GM18502 (cell line): Measurements from ENCODE around the gene PRICKLE2.

Source experiments
- ATAC-seq: cut with Tn5 transposase; IDR thresholded peaks from one replicate; pipeline ENCODE4 v1.9.1; 2021; ENCODE audit warnings: mild to moderate bottlenecking; ENCODE audit not compliant: unreplicated experiment, poor library complexity

Gene PRICKLE2

DNA sequence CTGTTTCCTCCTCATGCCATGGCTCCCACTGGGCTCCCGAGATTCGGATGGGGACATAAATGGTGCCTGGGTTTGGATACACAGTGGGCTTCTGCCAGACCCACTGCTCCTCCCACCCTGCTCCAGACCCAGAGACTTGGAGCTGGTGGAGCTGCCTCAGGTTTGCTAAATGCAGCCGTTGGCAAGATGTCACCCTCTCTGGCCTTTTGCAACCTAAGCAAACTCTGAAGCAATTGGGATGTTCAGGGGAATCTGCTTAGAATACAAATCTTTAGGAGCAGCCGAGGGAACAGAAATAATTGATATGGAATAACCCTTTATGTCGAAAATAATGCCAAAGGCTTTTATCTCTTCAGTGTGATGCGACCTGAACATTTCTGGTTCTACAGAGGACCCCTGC, 33.4 kb downstream of the PRICKLE2 start:
- no peak for ATAC-seq

- no peak for ATAC-seq
Measured at GRCh38 chr3:64190517-64191515, 34.5 kb downstream of the PRICKLE2 start.

GRCh38 chr3:64188810-64189560, 36.3 kb downstream of the PRICKLE2 start:
- ATAC-seq, result no peak

- no peak for ATAC-seq
Measured at GRCh38 chr3:64187065-64187959, 38.0 kb downstream of the PRICKLE2 start.

- no peak for ATAC-seq
Measured at GRCh38 chr3:64186667-64187064, 38.6 kb downstream of the PRICKLE2 start.

DNA sequence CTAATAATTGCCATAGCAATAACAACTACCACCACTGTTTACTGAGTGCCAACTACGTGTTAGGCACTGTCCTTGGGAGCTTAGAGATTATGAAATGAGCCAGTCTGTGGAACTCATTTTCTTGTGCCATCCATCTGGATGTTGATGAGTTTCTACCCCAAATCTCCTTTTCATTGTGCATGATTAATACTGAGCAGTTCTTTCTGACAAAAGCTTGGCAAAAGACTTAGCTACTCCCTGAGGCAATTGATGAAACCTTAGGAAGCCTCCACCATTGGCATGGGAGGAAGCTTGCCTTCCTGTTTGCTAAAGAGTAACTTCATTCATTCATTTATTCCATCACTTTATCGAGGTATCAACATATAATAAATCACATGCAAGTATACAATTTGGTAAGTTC, 39.8 kb downstream of the PRICKLE2 start:
- no peak for ATAC-seq

- ATAC-seq, result no peak
Measured at GRCh38 chr3:64184621-64185020, 40.6 kb downstream of the PRICKLE2 start.

GRCh38 chr3:64179860-64180259, 45.4 kb downstream of the PRICKLE2 start:
- no peak for ATAC-seq

GRCh38 chr3:64179249-64179648, 46.0 kb downstream of the PRICKLE2 start:
- ATAC-seq, result no peak

DNA sequence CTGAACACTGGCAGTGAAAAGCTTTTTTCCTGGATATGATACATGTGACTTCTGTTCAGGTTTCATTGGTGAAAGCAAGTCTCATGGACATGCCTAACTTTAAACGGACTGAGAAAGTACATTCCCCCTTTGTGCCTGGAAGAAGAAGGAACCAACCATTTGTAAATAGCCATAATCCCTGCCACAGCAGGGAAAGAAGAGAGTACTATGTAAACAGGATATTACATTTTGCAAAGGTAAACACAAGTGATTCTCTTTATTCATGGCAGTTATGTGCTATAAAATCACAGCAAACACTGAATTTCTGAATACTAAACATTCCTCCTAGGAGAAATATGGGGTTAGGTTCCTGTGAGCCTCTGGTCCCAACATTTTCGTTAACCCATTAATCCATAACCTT, 46.8 kb downstream of the PRICKLE2 start:
- no peak for ATAC-seq

GRCh38 chr3:64176461-64176996, 48.7 kb downstream of the PRICKLE2 start:
- ATAC-seq, result no peak

DNA sequence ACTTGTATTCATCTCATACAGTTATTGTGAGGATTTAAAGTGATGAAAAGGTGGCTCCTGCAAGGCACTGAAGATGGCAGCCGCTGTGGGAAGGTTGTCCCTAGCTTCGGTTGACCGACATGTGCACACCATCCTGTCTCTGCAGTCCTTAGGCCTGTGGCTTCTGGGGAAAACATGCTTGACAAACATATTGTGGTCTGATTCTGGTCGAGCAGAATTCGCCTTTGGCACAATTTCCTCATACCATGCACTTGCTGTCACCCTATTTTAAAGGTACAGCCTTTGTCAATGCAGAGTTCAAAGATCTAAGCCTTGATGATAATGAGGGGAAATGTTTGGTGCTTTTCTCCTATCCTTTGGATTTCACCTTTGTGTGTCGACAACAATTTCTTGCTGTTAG, 50.9 kb downstream of the PRICKLE2 start:
- ATAC-seq, result no peak

- no peak for ATAC-seq
Measured at GRCh38 chr3:64173563-64173962, 51.7 kb downstream of the PRICKLE2 start.

GRCh38 chr3:64170270-64170669, 55.0 kb downstream of the PRICKLE2 start:
- ATAC-seq, result no peak

GRCh38 chr3:64167868-64168267, 57.4 kb downstream of the PRICKLE2 start:
- ATAC-seq, result no peak

- no peak for ATAC-seq
Measured at GRCh38 chr3:64167351-64167750, 57.9 kb downstream of the PRICKLE2 start.

GRCh38 chr3:64166584-64167162, 58.6 kb downstream of the PRICKLE2 start:
- ATAC-seq, result no peak

GRCh38 chr3:64164349-64164748, 60.9 kb downstream of the PRICKLE2 start:
- ATAC-seq, result no peak

DNA sequence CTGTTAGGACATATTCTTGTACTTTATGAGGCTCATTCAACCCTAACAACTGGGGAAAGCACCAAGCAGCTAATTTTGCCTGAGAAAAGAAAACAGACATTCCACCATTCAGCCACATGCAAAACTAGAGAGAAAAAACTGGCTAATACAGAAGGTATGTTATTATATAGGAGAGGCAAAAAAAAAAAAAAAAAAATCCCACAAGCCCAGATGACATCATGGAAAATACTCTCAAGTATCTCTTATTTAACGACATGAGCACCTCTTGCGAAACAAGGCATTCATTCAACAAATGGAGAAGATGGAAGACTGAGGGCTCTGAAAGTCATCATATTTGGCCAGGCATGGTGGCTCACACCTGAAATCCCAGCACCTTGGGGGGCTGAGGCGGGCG, 61.5 kb downstream of the PRICKLE2 start:
- ATAC-seq, result peak; percentile 63
